ENCODE data around the gene BOLA3.
"Not testable (repeated sequence)": the region's sequence is repeated elsewhere in the genome, so short reads cannot be mapped to it uniquely, and the experiment has no call there.

BOLA3 gene

GRCh38 chr2:74147727-74148456 is at the start of gene BOLA3:
TSS of gene BOLA3 (minus strand) at chr2:74147912. CDS start at chr2:74147874, 38 bp downstream.
- peak; percentile 95 to 96 for ATAC-seq

- ATAC-seq: no peak
Observed at GRCh38 chr2:74197049-74197448, 49.3 kb upstream of the BOLA3 start.

- ATAC-seq: no peak
Observed at GRCh38 chr2:74194799-74195198, 47.1 kb upstream of the BOLA3 start.

- ATAC-seq: no peak
Observed at GRCh38 chr2:74191596-74192380, 44.1 kb upstream of the BOLA3 start.

- ATAC-seq: no peak
Observed at GRCh38 chr2:74188696-74189095, 41.0 kb upstream of the BOLA3 start.

GRCh38 chr2:74188018-74188601 is 40.4 kb upstream of the BOLA3 start:
- ATAC-seq: no peak

- ATAC-seq: not testable (repeated sequence)
Observed at GRCh38 chr2:74186706-74187105, 39.0 kb upstream of the BOLA3 start.

GRCh38 chr2:74186038-74186437 is 38.3 kb upstream of the BOLA3 start:
- peak; percentile 79 to 83 for ATAC-seq

GRCh38 chr2:74183878-74184277 is 36.2 kb upstream of the BOLA3 start:
- ATAC-seq: no peak

GRCh38 chr2:74181739-74182138 is 34.0 kb upstream of the BOLA3 start:
- ATAC-seq: no peak

- peak; percentile 24 to 27 for ATAC-seq
Observed at GRCh38 chr2:74179063-74179865, 31.6 kb upstream of the BOLA3 start.

- peak; percentile 94 to 96 for ATAC-seq
Observed at GRCh38 chr2:74178211-74179062, 30.7 kb upstream of the BOLA3 start, which contains the start of gene MOB1A. TSS of gene MOB1A (minus strand) at chr2:74178879. CDS start at chr2:74178674, 205 bp downstream.

- no peak for ATAC-seq
Observed at GRCh38 chr2:74177696-74178095, 30.0 kb upstream of the BOLA3 start.

GRCh38 chr2:74174909-74175308 is 27.2 kb upstream of the BOLA3 start:
- no peak for ATAC-seq

GRCh38 chr2:74168739-74169138 is 21.0 kb upstream of the BOLA3 start:
- ATAC-seq: peak; percentile 21 to 55

- ATAC-seq: no peak
Observed at GRCh38 chr2:74164761-74165160, 17.0 kb upstream of the BOLA3 start.

GRCh38 chr2:74162951-74163350 is 15.2 kb upstream of the BOLA3 start:
- no peak for ATAC-seq

- no peak for ATAC-seq
Observed at GRCh38 chr2:74155830-74156229, 8.1 kb upstream of the BOLA3 start.

- ATAC-seq: no peak
Observed at GRCh38 chr2:74152954-74153353, 5.2 kb upstream of the BOLA3 start.

- ATAC-seq: no peak
Observed at GRCh38 chr2:74149570-74150319, 2.0 kb upstream of the BOLA3 start.

GRCh38 chr2:74149247-74149525 is 1.5 kb upstream of the BOLA3 start:
- ATAC-seq: no peak

Measured in activated CD4-positive, CD25-positive, alpha-beta regulatory T cell treated with anti-CD3 and anti-CD28 coated beads, Interleukin-2, amount 50 U/mL, for 24 hours (primary cell).